ENCODE results near the gene SLC25A14. TPM values are rescaled to one million over a fixed set of nuclear protein-coding genes. Genes with fewer than 3 reads are reported as not detected.
A peak's percentile ranks its signal among the peaks of the same experiment; 100 is the strongest.

The SLC25A14 gene
- total RNA-seq (10 to 100 TPM; 12.2 to 13.0 TPM), total RNA-seq (2.8 to 14.6 (median 9.8) reads per million in 172 experiments)
- polyA plus RNA-seq (2013, experiment 1 of 2) = 12.0 TPM
- polyA plus RNA-seq (2013, experiment 2 of 2) = 14.0 TPM

GRCh38 chrX:130339408-130340222 is at the start of gene SLC25A14:
Gene SLC25A14, plus strand, starts transcription at chrX:130339919. Its CDS starts 360 bp downstream, at chrX:130340279.
- peak within 1 kb of the TSS; percentile 74 for H3K4me3 ChIP-seq (ENCODE audit: low read length)
- peak within 1 kb of the TSS in 1 of 2 donors; percentile 50 for H3K27ac ChIP-seq (ENCODE audit: low read depth in 1 of 2, low read length in 2 of 2)
- H3K27me3 ChIP-seq (ENCODE audit: control insufficient read depth in 1 of 2, insufficient read depth in 2 of 2, low read length in 2 of 2) = no peaks in the 10 kb centered on the region
- H3K9me3 Mint-ChIP-seq = no peaks in the 10 kb centered on the region
- peak within 1 kb of the TSS; percentile 96 for H3K4me3 Mint-ChIP-seq
- peaks cover 5% of the 10 kb centered on the region for H3K36me3 Mint-ChIP-seq (ENCODE audit: low read depth)
- peaks cover 11% of the 10 kb centered on the region for H3K4me1 ChIP-seq (ENCODE audit: insufficient read depth, low read length)
- H3K4me1 Mint-ChIP-seq (ENCODE audit: low read depth) = peaks cover 21% of the 10 kb centered on the region
- no peaks in the 10 kb centered on the region for H3K27me3 Mint-ChIP-seq
- DNase-seq = peak; percentile 48 to 87 (median 63)
- ATAC-seq (ENCODE audit: poor library complexity) = peak; percentile 94
- peak within 1 kb of the TSS; percentile 80 for H3K27ac Mint-ChIP-seq
- intact Hi-C loops (cut with DNase I, micrococcal nuclease) = loop anchor here (2.0 to 5.0 kb wide), 3 partner anchors 71 to 563 kb away; partner anchors contain the start of genes ENOX2 (in 1 of the 2) and ZNF280C (in 1 of the 2)
- TF ChIP-seq CTCF (IDR thresholded peaks at IDR 0.05) = no peak
- H3K9me3 ChIP-seq (ENCODE audit: control insufficient read depth in 1 of 2, insufficient read depth in 1 of 2, low read length in 2 of 2) = no peaks in the 10 kb centered on the region
- no peaks in the 10 kb centered on the region for H3K36me3 ChIP-seq (ENCODE audit: insufficient read depth, low read length)
- ChIA-PET CTCF (no interaction called here), POLR2A (interaction anchor here (0.7 to 1.5 kb wide), 5 partner anchors 23 to 565 kb away, joined by 3 to 4 read pairs (median 3); partner anchors contain the start of gene ENOX2)

GRCh38 chrX:130295519-130296296 is 44.0 kb upstream of the SLC25A14 start:
- DNase-seq (no peak), ATAC-seq (ENCODE audit: poor library complexity) (no peak)
- intact Hi-C loops (cut with DNase I, micrococcal nuclease) = no loop called here
- no peak overlapping the region for H3K4me3 ChIP-seq (ENCODE audit: low read length)
- H3K4me1 ChIP-seq (ENCODE audit: insufficient read depth, low read length) = no peaks in the 10 kb centered on the region
- H3K27ac Mint-ChIP-seq = no peak overlapping the region
- ChIA-PET CTCF (no interaction called here), POLR2A (no interaction called here)
- TF ChIP-seq CTCF (IDR thresholded peaks at IDR 0.05) = no peak
- no peaks in the 10 kb centered on the region for H3K9me3 Mint-ChIP-seq
- H3K36me3 ChIP-seq (ENCODE audit: insufficient read depth, low read length) = no peaks in the 10 kb centered on the region
- H3K27me3 ChIP-seq (ENCODE audit: control insufficient read depth in 1 of 2, insufficient read depth in 2 of 2, low read length in 2 of 2) = no peaks in the 10 kb centered on the region
- H3K27me3 Mint-ChIP-seq = no peaks in the 10 kb centered on the region
- H3K4me1 Mint-ChIP-seq (ENCODE audit: low read depth) = no peaks in the 10 kb centered on the region
- no peak overlapping the region for H3K27ac ChIP-seq (ENCODE audit: low read depth in 1 of 2, low read length in 2 of 2)
- no peak overlapping the region for H3K4me3 Mint-ChIP-seq
- no peaks in the 10 kb centered on the region for H3K9me3 ChIP-seq (ENCODE audit: control insufficient read depth in 1 of 2, insufficient read depth in 1 of 2, low read length in 2 of 2)
- no peaks in the 10 kb centered on the region for H3K36me3 Mint-ChIP-seq (ENCODE audit: low read depth)

- H3K27me3 Mint-ChIP-seq = no peaks in the 10 kb centered on the region
- no peaks in the 10 kb centered on the region for H3K4me1 ChIP-seq (ENCODE audit: insufficient read depth, low read length)
- no peaks in the 10 kb centered on the region for H3K4me1 Mint-ChIP-seq (ENCODE audit: low read depth)
- no peak overlapping the region for H3K27ac Mint-ChIP-seq
- ATAC-seq (ENCODE audit: poor library complexity) (no peak), DNase-seq (no peak)
- H3K4me3 ChIP-seq (ENCODE audit: low read length) = no peak overlapping the region
- H3K9me3 ChIP-seq (ENCODE audit: control insufficient read depth in 1 of 2, insufficient read depth in 1 of 2, low read length in 2 of 2) = no peaks in the 10 kb centered on the region
- intact Hi-C loops (cut with DNase I, micrococcal nuclease) = no loop called here
- H3K36me3 ChIP-seq (ENCODE audit: insufficient read depth, low read length) = no peaks in the 10 kb centered on the region
- no peak overlapping the region for H3K27ac ChIP-seq (ENCODE audit: low read depth in 1 of 2, low read length in 2 of 2)
- H3K27me3 ChIP-seq (ENCODE audit: control insufficient read depth in 1 of 2, insufficient read depth in 2 of 2, low read length in 2 of 2) = no peaks in the 10 kb centered on the region
- ChIA-PET CTCF (no interaction called here), POLR2A (no interaction called here)
- TF ChIP-seq CTCF (IDR thresholded peaks at IDR 0.05) = no peak
- no peak overlapping the region for H3K4me3 Mint-ChIP-seq
- H3K36me3 Mint-ChIP-seq (ENCODE audit: low read depth) = no peaks in the 10 kb centered on the region
- no peaks in the 10 kb centered on the region for H3K9me3 Mint-ChIP-seq
Measured at GRCh38 chrX:130296297-130296678, 43.4 kb upstream of the SLC25A14 start.
